Measurements from ENCODE around the gene ZNF57.
"Not testable (repeated sequence)": the region's sequence is repeated elsewhere in the genome, so short reads cannot be mapped to it uniquely, and the experiment has no call there.

The ZNF57 gene

GRCh38 chr19:2960120-2960519 lies 59.4 kb downstream of the ZNF57 start:
- no peak for DNase-seq

GRCh38 chr19:2962018-2962670 lies 61.4 kb downstream of the ZNF57 start:
- DNase-seq = peak; percentile 28

GRCh38 chr19:2963122-2963521 lies 62.4 kb downstream of the ZNF57 start:
- no peak for DNase-seq

GRCh38 chr19:2963631-2964030 lies 62.9 kb downstream of the ZNF57 start:
- not testable (repeated sequence) for DNase-seq

GRCh38 chr19:2964874-2965273 lies 64.1 kb downstream of the ZNF57 start:
- DNase-seq = no peak

GRCh38 chr19:2967972-2968371 lies 67.2 kb downstream of the ZNF57 start:
- no peak for DNase-seq

Data from CD4-positive, alpha-beta T cell treated with Interferon gamma for 1 hour (primary cell).